Astrocyte of the cerebellum (primary cell): ENCODE measurements around the gene PIAS1.
A peak's percentile ranks its signal among the peaks of the same experiment; 100 is the strongest.

Experiments used
- DNase-seq: peaks from one replicate; pipeline ENCODE4 v3.0.0-alpha.2; 2011; ENCODE audit warnings: low read depth
- H3K4me3 ChIP-seq: 2 replicates; pipeline ENCODE4 v1.5.1; 2011; ENCODE audit warnings: mild to moderate bottlenecking, low read depth, low read length, moderate library complexity
- CTCF ChIP-seq: IDR thresholded peaks from 2 replicates; pipeline ENCODE4 v1.5.1; 2012; ENCODE audit warnings: low read length, low read depth, moderate library complexity, mild to moderate bottlenecking; ENCODE audit errors: missing control alignments
- in situ Hi-C: cut with HindIII; loops from 2 replicates; pipeline ENCODE4 v1.10.0; 2017; ENCODE audit warnings: low sequenced_read_pairs

Gene PIAS1

DNA sequence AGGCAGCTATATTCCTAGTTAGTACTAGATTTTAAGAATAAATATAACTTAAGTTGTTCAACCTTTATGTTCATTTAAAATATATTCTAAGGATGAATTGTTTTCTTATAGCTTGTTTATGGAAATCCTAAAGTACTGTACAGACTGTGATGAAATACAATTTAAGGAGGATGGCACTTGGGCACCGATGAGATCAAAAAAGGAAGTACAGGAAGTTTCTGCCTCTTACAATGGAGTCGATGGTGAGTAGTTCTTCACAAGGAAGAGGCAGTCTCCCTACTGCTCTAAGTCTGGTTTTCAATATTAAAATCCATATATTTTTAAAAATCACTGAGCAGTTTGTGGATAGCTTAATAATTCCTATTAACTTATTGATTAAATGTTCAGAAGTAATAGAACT is 121.4 kb downstream of the PIAS1 start:
- DNase-seq = no peak
- no peak for TF ChIP-seq CTCF
- in situ Hi-C loops = no loop called here

DNA sequence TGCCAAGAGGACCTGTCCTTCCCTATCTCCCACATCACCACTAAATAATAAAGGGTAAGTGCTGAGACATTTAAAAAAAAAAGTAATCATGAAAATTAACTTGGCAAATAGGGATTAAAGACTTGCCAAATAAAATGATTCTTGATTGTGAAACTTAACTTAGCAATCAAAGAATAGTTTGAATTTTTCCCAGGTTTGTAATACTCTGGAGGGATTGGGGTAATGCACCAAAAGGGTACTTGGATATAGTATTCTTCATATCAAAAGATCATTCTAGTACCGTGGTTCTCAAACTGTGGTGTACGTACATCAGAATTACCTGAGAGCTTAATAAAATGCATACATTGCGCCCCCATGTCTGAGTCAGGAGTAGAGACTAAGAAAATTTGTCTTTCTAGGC is 122.5 kb downstream of the PIAS1 start:
- TF ChIP-seq CTCF = no peak
- in situ Hi-C loops = no loop called here
- DNase-seq = no peak
- H3K4me3 ChIP-seq = no peak overlapping the region

More for the DNA sequence above, 121.4 kb downstream of the PIAS1 start:
- H3K4me3 ChIP-seq = no peak overlapping the region

DNA sequence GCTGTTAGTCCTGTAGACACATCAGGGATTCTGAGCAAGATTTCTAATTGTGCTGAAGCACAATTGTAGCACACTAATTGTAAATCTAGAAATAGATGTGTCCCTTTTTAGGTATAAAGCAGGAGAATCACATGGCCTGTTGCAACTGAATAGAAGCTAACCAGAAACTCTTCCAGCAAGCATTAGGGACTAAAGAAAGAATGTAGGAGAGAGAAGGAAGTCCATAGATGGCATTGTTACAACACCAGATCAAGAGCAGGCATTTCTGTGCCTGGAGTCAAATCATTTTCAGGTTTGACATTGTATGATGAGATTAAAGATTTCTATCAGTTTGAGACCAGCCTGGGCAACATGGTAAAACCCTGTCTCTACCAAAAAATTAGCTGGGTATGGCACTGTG is 123.6 kb downstream of the PIAS1 start:
- in situ Hi-C loops = no loop called here
- TF ChIP-seq CTCF = no peak
- H3K4me3 ChIP-seq = no peak overlapping the region
- DNase-seq = no peak

GRCh38 chr15:68183616-68184315 is 129.7 kb downstream of the PIAS1 start:
- no peak overlapping the region for H3K4me3 ChIP-seq
- no peak for DNase-seq
- in situ Hi-C loops = no loop called here
- TF ChIP-seq CTCF = no peak

DNA sequence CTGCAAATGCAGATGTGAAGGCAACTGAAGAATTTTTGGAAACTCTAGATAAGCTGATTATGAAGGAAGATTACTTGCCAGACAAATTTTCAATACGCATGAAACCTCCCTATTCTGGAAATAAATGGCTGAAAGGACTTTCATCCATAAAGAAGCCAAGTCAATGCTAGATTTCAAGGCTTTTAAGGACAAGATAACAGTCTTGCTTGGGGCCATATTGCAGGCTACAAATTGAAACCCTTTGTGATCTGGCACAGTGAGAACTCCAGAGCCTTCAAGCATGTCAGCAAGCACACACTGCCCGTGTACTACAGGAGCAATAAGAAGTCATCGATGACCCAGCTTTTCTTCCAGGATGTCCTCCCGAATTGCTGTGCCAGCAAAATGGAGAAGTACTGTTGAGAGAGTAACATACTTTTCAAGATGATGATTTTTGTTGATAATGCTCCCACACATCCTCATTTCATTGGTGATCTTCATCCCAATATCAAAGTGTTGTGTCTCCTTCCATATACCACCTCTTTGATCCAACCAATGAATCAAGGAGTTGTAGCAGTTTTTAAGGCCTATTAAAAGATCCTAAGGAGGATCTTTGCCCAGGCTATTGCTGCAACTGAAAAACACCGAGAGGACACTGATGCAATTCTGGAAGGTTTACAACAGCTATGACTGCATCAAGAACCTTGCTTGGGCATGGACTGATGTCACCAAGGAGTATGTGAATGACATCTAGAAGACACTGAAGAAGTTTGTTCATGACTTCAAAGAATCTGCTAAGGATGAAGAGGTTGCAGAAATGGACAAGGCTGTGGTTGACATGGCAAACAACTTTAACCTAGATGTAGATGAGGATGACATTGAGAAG is 130.7 kb downstream of the PIAS1 start:
- no peak for TF ChIP-seq CTCF
- DNase-seq = no peak
- no peak overlapping the region for H3K4me3 ChIP-seq
- in situ Hi-C loops = no loop called here

- TF ChIP-seq CTCF = no peak
- DNase-seq = peak; percentile 43
- H3K4me3 ChIP-seq = no peak overlapping the region
- in situ Hi-C loops = no loop called here
These were observed 132.7 kb downstream of the PIAS1 start for GRCh38 chr15:68186671-68187397.
